HT-29 (cell line): ENCODE measurements around the gene VWC2L. TPM values are rescaled to one million over a fixed set of nuclear protein-coding genes. Genes with fewer than 3 reads are reported as not detected.

Source experiments
- DNase-seq: peaks from one replicate; pipeline ENCODE4 v3.0.0-alpha.2; 2015; ENCODE audit warnings: low spot score
- total RNA-seq: library from RNA; depleted of rRNA; stranded (reverse); fragments of >200 nt; shearing (Covaris generic); gene quantifications from 2 replicates; pipeline ENCODE4 v1.2.3, GENCODE V29; 2014

Gene VWC2L
- total RNA-seq, 1 experiment from 2014 or later = not detected

GRCh38 chr2:214591366-214591765 lies 180.5 kb downstream of the VWC2L start:
- DNase-seq = peak; percentile 24

- no peak for DNase-seq
These were observed 181.2 kb downstream of the VWC2L start for GRCh38 chr2:214592011-214592410.

DNA sequence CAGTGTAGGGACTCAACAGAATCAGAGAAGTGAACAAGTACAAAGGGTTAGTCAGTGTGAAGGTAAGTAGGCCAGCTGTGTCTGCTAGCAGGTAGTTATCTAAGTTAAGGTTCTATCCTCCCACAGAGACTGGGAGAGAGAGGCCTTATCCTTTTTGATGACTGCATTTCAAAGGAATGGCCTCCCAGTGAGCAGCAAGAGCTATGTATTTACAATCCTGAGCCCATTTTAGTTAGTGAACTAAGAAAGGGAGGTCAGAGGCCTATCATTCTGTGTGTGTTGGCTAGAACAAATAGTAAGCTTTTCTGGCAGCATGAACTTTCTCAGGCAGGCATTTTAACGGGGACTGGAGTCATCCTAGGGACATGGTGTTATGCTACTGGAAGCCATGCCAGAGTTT lies 182.9 kb downstream of the VWC2L start:
- DNase-seq = no peak

GRCh38 chr2:214601852-214602633 lies 191.2 kb downstream of the VWC2L start:
- DNase-seq = no peak

- no peak for DNase-seq
These were observed 194.0 kb downstream of the VWC2L start for GRCh38 chr2:214604861-214605260.

DNA sequence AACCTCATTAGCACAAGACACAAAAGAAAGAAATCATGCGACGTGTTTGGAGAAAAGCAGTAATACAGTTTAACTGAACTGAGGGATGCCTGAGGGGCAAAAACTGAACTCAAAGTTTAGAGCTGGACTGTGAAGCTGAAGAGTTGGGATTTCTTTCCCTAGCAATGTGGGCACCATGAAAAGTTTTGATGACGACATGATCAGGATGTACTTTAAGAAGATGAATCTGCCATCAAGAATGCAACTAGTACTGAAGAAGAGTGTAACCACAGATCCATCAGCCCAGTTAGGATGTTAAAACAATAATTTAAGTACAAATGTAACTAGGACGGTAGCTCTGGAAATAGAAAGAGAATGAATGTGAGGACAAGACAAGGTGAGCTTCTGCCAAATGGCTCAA lies 196.2 kb downstream of the VWC2L start:
- DNase-seq = no peak

GRCh38 chr2:214611015-214611414 lies 200.2 kb downstream of the VWC2L start:
- no peak for DNase-seq

- DNase-seq = no peak
These were observed 213.4 kb downstream of the VWC2L start for GRCh38 chr2:214624166-214624760.

- DNase-seq = no peak
These were observed 217.2 kb downstream of the VWC2L start for GRCh38 chr2:214628091-214628490.
